ENCODE results near the gene GID8. TPM values are rescaled to one million over a fixed set of nuclear protein-coding genes. Genes with fewer than 3 reads are reported as not detected.

GID8 gene
- total RNA-seq, 1 experiment from 2014 or later: 35.6 TPM

- ChIA-PET CTCF (interaction anchor here (1.5 kb wide), 1 partner anchor 25 kb away, joined by 5 read pairs; no protein-coding TSS in a partner anchor), POLR2A (no interaction called here), RAD21 (ENCODE audit: low non-redundant PET in 1 of 2, low total read pairs in 2 of 2, uncharacterized antibody in 2 of 2, unreplicated experiment in 2 of 2) (no interaction called here)
- Histone ChIP-seq H3K27ac (ENCODE audit: low read depth, low read length) (peak overlapping the region; percentile 44), H3K79me2 (ENCODE audit: insufficient read depth, low read length) (0 out of 2 replicates have a peak, but pooled peaks cover 9% of the 10 kb centered on the region), H3K4me1 (ENCODE audit: control insufficient read depth in 1 of 2, insufficient read depth in 2 of 2, low read length in 2 of 2) (peaks cover 5 to 19% of the 10 kb centered on the region in 2 experiments; a peak in 3 of 4 replicates), H3K4me3 (replicated peaks in 1 of 2; ENCODE audit: low read depth in 1 of 2, low read length in 2 of 2) (no peak overlapping the region), H3K4me2 (ENCODE audit: low read length) (peak overlapping the region; percentile 34; the same call in 1 of the 2 replicates), H3K9ac (ENCODE audit: low read length) (no peak overlapping the region), H3K9me3 (ENCODE audit: control insufficient read depth in 1 of 2, insufficient read depth in 1 of 2, low read depth in 1 of 2, low read length in 2 of 2) (no peaks in the 10 kb centered on the region), H4K20me1 (ENCODE audit: insufficient read depth) (no peaks in the 10 kb centered on the region; the same call in 1 of the 2 replicates), H3K9me2 (ENCODE audit: insufficient read depth) (no peaks in the 10 kb centered on the region), H2AFZ (ENCODE audit: low read depth, low read length, poor library complexity, severe bottlenecking) (no peak overlapping the region), H3K36me3 (ENCODE audit: control insufficient read depth in 1 of 2, insufficient read depth in 2 of 2, low read length in 2 of 2) (peaks cover 36 to 44% of the 10 kb centered on the region in 2 experiments), H3K27me3 (ENCODE audit: insufficient read depth, low read length) (no peaks in the 10 kb centered on the region)
- ATAC-seq (peak; percentile 94), DNase-seq (ENCODE audit: low read depth, low spot score) (peak; percentile 23)
- intact Hi-C loops (cut with micrococcal nuclease): loop anchor here (1.0 kb wide), 1 partner anchor 109 kb away; no protein-coding TSS in a partner anchor
- TF ChIP-seq YY1 (IDR thresholded peaks at IDR 0.05; ENCODE audit: extremely low read depth, insufficient replicate concordance, low read depth, low read length) (no peak), POLR2AphosphoS5 (IDR thresholded peaks at IDR 0.05; ENCODE audit: low read depth, low read length) (peak; percentile 52; the same call in 1 of the 2 replicates), RAD21 (IDR thresholded peaks at IDR 0.05; ENCODE audit: low read depth) (peak; percentile 67)
- TF ChIP-seq, protein P1, sequence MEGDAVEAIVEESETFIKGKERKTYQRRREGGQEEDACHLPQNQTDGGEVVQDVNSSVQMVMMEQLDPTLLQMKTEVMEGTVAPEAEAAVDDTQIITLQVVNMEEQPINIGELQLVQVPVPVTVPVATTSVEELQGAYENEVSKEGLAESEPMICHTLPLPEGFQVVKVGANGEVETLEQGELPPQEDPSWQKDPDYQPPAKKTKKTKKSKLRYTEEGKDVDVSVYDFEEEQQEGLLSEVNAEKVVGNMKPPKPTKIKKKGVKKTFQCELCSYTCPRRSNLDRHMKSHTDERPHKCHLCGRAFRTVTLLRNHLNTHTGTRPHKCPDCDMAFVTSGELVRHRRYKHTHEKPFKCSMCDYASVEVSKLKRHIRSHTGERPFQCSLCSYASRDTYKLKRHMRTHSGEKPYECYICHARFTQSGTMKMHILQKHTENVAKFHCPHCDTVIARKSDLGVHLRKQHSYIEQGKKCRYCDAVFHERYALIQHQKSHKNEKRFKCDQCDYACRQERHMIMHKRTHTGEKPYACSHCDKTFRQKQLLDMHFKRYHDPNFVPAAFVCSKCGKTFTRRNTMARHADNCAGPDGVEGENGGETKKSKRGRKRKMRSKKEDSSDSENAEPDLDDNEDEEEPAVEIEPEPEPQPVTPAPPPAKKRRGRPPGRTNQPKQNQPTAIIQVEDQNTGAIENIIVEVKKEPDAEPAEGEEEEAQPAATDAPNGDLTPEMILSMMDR (IDR thresholded peaks at IDR 0.05 in 2 of 3, conservative IDR thresholded peaks at IDR 0.05 in 1 of 3; ENCODE audit: borderline replicate concordance in 1 of 3, insufficient read depth in 1 of 3, low read depth in 2 of 3, low read length in 2 of 3): peak; percentile 68 to 84 (median 77)
- BruUV-seq (replicated peaks): no TSS peak
These were observed 37.8 kb upstream of the GID8 start for GRCh38 chr20:62900052-62900691.
